ENCODE measurements around the gene PIAS4. TPM values are rescaled to one million over a fixed set of nuclear protein-coding genes. Genes with fewer than 3 reads are reported as not detected.

PIAS4 gene
- total RNA-seq, 1 experiment from 2014 or later, result 29.3 TPM

DNA sequence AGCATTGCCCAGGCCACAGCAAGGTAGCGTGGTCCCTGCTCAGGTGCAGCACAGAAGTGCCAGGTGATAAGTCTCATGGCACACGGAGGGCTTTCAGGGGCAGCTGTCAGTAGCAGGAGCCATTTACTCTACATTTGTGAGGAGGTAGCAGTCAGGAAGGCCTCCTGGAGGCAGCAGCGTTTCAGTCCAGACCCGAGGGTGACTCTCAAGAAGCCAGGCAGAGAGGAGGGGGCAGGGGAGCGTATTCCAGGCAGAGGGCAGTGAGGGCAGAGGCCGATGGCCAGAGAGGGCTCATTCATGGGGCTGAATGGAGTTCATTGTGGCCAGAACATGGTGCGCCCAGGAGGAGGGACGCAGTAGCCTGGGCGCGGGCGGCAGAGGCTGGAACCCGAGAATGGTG is 8.9 kb downstream of the PIAS4 start:
- H3K36me3 Mint-ChIP-seq (ENCODE audit: insufficient read depth, unreplicated experiment), result peaks cover 26% of the 10 kb centered on the region
- no peak overlapping the region for H3K27ac Mint-ChIP-seq (ENCODE audit: unreplicated experiment)
- H3K4me1 Mint-ChIP-seq (ENCODE audit: low read depth, unreplicated experiment), result no peaks in the 10 kb centered on the region
- BruUV-seq (replicated peaks), result no TSS peak
- TF ChIP-seq, protein P1, sequence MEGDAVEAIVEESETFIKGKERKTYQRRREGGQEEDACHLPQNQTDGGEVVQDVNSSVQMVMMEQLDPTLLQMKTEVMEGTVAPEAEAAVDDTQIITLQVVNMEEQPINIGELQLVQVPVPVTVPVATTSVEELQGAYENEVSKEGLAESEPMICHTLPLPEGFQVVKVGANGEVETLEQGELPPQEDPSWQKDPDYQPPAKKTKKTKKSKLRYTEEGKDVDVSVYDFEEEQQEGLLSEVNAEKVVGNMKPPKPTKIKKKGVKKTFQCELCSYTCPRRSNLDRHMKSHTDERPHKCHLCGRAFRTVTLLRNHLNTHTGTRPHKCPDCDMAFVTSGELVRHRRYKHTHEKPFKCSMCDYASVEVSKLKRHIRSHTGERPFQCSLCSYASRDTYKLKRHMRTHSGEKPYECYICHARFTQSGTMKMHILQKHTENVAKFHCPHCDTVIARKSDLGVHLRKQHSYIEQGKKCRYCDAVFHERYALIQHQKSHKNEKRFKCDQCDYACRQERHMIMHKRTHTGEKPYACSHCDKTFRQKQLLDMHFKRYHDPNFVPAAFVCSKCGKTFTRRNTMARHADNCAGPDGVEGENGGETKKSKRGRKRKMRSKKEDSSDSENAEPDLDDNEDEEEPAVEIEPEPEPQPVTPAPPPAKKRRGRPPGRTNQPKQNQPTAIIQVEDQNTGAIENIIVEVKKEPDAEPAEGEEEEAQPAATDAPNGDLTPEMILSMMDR (IDR thresholded peaks at IDR 0.05; ENCODE audit: unreplicated experiment), result no peak
- CTCF ChIA-PET, result interaction anchor here (0.6 kb wide), 1 partner anchor 48 kb away, joined by 6 read pairs; no protein-coding TSS in a partner anchor
- intact Hi-C loops (cut with micrococcal nuclease; ENCODE audit: unreplicated experiment), result no loop called here
- no peak for DNase-seq
- no peaks in the 10 kb centered on the region for H3K9me3 Mint-ChIP-seq (ENCODE audit: low read depth, unreplicated experiment)
- H3K4me3 Mint-ChIP-seq (ENCODE audit: low read depth, unreplicated experiment), result no peak overlapping the region
- H3K27me3 Mint-ChIP-seq (ENCODE audit: unreplicated experiment), result no peaks in the 10 kb centered on the region

DNA sequence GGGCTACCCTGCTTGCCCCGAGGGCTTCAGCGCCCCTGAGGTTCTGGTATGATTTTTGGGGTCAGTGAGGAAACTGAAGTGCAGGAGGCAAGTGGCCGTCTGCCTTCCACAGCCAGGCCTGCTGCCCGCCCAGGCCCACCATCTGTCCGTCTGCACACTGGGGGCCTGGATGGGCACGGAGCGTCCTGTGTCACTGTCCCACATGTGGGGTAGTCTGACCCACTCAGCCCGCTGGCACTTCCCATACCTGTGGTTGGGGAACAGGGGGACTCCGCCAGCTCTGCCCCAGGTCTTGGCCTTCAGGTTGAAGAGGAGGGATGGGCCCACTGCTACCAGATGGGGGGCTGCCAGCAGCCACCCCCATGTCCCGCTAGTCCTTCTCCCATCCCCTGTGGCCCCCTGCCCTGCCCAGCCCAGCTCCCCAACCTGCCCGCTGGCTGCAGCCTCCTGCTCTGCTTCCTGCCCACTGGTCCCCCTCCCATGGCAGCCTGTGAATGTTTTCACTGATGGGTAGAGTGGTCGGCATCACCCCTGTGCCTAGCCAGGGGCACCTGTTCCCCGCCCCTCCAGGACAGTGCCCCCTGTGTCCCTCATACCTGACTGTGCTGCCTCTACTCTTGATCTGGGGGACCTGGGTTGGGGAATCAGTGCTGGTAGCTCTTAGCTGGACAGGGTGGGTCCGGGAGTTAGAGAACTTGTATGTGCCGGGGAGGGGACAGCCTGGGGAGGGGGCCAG is 9.5 kb downstream of the PIAS4 start:
- Mint-ChIP-seq H3K4me1 (ENCODE audit: low read depth, unreplicated experiment) (no peaks in the 10 kb centered on the region), H3K9me3 (ENCODE audit: low read depth, unreplicated experiment) (no peaks in the 10 kb centered on the region), H3K27ac (ENCODE audit: unreplicated experiment) (no peak overlapping the region), H3K27me3 (ENCODE audit: unreplicated experiment) (no peaks in the 10 kb centered on the region), H3K36me3 (ENCODE audit: insufficient read depth, unreplicated experiment) (peaks cover 29% of the 10 kb centered on the region), H3K4me3 (ENCODE audit: low read depth, unreplicated experiment) (no peak overlapping the region)
- TF ChIP-seq, protein P1 (IDR thresholded peaks at IDR 0.05; ENCODE audit: unreplicated experiment), result no peak
- BruUV-seq (replicated peaks), result no TSS peak
- intact Hi-C loops (cut with micrococcal nuclease; ENCODE audit: unreplicated experiment), result no loop called here
- CTCF ChIA-PET, result interaction anchor here (0.6 kb wide), 1 partner anchor 47 kb away, joined by 6 read pairs; no protein-coding TSS in a partner anchor
- DNase-seq, result no peak

DNA sequence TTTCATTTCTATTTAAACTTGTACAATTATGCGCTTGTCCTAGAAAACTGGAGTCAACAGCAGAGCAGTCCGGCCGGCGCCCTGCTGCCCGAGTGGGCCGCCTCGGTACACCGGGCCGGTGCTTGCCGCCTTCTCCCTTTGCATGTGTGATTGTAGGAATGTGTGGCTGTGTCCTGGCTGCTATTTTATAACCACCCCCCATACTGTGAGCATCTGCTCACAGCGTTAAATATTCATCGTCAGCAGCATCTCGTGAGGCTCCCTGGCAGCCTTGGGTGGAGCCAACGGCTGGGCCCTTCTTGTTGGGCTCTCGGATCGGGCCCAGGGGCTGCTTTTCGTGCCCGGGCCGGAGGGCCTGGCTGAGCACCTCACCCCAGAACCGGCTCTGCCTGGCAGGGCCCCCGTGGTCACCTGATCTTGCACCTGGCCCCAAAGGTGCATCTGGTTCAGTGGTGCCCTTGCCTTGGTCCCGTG is 10.6 kb downstream of the PIAS4 start:
- CTCF ChIA-PET, result no interaction called here
- H3K36me3 Mint-ChIP-seq (ENCODE audit: insufficient read depth, unreplicated experiment), result peaks cover 25% of the 10 kb centered on the region
- H3K9me3 Mint-ChIP-seq (ENCODE audit: low read depth, unreplicated experiment), result no peaks in the 10 kb centered on the region
- intact Hi-C loops (cut with micrococcal nuclease; ENCODE audit: unreplicated experiment), result no loop called here
- H3K27me3 Mint-ChIP-seq (ENCODE audit: unreplicated experiment), result no peaks in the 10 kb centered on the region
- H3K4me3 Mint-ChIP-seq (ENCODE audit: low read depth, unreplicated experiment), result no peak overlapping the region
- no peak for DNase-seq
- no TSS peak for BruUV-seq (replicated peaks)
- no peaks in the 10 kb centered on the region for H3K4me1 Mint-ChIP-seq (ENCODE audit: low read depth, unreplicated experiment)
- TF ChIP-seq, protein P1 (IDR thresholded peaks at IDR 0.05; ENCODE audit: unreplicated experiment), result no peak
- H3K27ac Mint-ChIP-seq (ENCODE audit: unreplicated experiment), result peak overlapping the region; percentile 19

DNA sequence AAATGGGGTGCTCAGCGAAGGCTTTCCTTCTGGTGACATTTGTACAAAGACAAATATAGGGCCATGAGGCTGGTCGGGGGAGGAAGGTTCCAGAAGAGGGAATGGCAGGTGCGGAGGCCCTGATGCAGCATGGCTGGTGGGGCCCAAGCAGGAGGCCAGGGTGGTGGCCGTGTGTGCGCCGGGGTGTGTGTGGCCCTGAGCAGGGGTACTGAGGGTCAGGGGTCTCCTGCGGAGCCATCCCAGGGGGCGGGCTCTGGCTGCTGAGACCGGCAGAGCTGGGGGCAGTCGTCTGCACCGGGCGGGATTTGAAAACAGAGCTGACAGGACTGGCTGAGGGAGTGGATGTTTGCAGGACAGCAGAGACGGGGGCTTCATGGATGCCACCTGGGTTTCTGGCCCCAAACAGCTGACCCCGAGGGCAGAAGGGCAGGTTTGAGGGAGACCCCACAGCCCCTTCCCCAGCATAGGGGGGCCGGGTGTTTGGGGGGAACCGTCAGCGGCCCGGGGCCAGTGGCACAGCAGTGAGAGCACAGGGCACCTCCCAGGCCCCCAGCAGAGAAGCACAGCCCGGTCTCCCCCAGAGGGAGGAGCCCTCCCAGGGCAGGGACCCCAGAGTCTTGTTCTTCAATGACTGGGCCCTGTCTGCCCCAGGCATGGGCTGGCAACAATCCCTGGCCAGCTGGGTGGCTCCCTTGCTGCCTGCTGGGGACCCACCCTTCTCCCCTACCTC is 11.4 kb downstream of the PIAS4 start:
- intact Hi-C loops (cut with micrococcal nuclease; ENCODE audit: unreplicated experiment), result no loop called here
- Mint-ChIP-seq H3K9me3 (ENCODE audit: low read depth, unreplicated experiment) (no peaks in the 10 kb centered on the region), H3K36me3 (ENCODE audit: insufficient read depth, unreplicated experiment) (peaks cover 27% of the 10 kb centered on the region), H3K4me1 (ENCODE audit: low read depth, unreplicated experiment) (no peaks in the 10 kb centered on the region), H3K4me3 (ENCODE audit: low read depth, unreplicated experiment) (no peak overlapping the region), H3K27me3 (ENCODE audit: unreplicated experiment) (no peaks in the 10 kb centered on the region), H3K27ac (ENCODE audit: unreplicated experiment) (peak overlapping the region; percentile 19)
- CTCF ChIA-PET, result no interaction called here
- no peak for DNase-seq
- TF ChIP-seq, protein P1 (IDR thresholded peaks at IDR 0.05; ENCODE audit: unreplicated experiment), result no peak
- BruUV-seq (replicated peaks), result no TSS peak

Data from Calu3 (cell line).